ENCODE measurements around the gene FOXF1.

FOXF1 gene

DNA sequence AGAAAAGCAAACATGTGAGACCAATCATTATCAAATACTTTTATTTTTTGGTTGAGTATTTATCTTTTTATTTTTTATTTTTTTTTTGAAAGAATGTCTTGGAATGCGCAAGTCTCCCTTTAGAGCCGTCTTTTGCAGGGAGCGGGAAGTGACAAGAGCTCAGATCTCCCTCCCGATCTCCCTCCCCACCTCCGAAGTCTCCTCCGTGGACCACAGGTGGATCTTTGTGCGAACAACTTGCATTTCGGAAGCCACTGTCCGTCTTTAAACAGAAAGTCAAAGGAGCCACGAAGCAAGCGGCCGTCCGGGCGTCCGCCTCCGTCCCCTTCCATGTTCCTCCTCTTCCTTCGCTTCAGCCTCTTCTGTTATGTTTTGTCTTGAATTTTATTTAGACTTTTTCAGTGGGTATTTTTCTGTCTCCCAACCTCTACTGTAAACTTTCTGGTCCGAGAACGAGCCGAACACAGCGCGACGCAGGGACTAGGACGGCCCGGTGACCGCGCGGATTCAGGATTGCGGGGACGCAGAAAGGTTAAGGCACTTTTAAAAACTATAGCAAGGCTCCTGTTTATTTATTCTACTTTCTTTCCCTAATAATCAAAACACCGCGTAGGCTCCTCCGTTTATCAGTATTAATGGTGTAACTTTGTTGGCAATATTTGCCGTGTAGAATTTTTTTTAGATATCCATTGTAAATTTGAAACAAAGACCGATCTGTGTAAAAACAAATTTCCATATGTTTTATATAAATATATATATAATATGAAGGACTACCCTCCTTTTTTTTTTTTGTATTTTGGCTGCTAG lies 3.3 kb downstream of the FOXF1 start:
- no peak for DNase-seq (ENCODE audit: low read depth)
- H3K4me3 ChIP-seq (ENCODE audit: low read depth, low read length) = no peak overlapping the region
- no peak for TF ChIP-seq CTCF (IDR thresholded peaks at IDR 0.05; ENCODE audit: insufficient read depth, low read depth, low read length, missing control alignments)

GRCh38 chr16:86514481-86515376 lies 4.4 kb downstream of the FOXF1 start:
- no peak for TF ChIP-seq CTCF (IDR thresholded peaks at IDR 0.05; ENCODE audit: insufficient read depth, low read depth, low read length, missing control alignments)

DNA sequence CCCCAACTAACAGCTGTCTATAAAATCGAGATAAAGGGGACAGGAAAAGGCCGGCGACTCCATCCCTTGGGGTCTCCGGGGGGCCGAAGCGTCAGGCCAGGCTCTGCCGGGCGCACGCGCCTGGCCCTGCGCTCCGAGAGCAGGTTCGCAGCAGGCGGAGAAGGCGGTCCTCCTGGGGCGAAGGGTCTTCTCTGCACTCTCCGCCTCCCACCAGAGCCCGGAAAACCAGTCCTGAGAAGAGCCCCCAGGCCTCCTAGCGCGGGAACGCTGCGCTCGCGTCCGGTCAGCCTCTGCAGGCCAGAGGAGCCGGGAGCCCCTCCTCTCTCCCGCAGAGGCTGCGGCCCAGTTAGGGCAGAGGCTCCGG lies 5.1 kb downstream of the FOXF1 start:
- H3K4me3 ChIP-seq (ENCODE audit: low read depth, low read length) = no peak overlapping the region
- no peak for DNase-seq (ENCODE audit: low read depth)
- TF ChIP-seq CTCF (IDR thresholded peaks at IDR 0.05; ENCODE audit: insufficient read depth, low read depth, low read length, missing control alignments) = no peak

More at GRCh38 chr16:86514481-86515376, 4.4 kb downstream of the FOXF1 start:
- DNase-seq (ENCODE audit: low read depth) = no peak
- H3K4me3 ChIP-seq (ENCODE audit: low read depth, low read length) = no peak overlapping the region

DNA sequence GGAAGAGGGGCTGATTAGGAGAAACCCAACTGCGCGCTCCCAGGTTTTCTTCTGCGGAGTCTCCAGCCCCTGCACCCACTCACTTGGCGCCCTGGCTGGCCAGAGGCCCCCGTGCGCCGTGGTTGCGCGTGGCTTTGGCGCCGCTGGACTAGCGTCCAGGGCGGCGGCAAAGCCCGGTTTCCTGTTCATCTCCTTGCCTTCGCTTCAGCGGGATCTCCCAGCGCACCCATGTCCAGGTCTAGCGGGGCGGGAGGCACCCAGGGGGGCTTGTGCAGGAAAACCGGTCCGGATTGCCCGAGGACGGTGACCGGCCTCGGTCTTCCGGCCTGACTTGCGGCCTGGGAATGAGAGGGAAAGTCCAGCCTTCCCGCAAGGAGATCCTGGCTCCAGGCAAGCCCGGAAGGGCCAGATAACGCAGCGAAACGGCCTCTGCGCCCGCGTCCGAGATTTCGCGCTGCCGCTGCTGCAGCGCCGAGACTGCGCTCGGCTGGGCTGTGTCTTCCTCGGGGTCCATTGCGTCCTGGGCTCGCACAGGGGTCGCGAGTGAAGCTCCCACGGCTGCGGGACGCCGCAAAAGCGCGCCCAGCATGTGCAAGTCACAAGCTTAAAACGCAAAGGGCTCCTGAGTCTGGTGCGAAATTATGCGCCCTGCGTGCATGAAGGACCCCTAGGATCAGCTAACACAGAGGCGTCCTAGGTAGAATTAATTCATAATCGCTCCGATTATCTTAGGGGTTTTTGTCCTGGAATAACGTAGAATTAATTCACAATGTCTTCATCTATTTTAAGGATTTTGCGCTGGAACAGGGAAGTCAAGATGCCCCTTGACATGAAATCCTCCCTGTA lies 5.7 kb downstream of the FOXF1 start:
- H3K4me3 ChIP-seq (ENCODE audit: low read depth, low read length) = no peak overlapping the region
- TF ChIP-seq CTCF (IDR thresholded peaks at IDR 0.05; ENCODE audit: insufficient read depth, low read depth, low read length, missing control alignments) = no peak
- DNase-seq (ENCODE audit: low read depth) = no peak

- no peak for TF ChIP-seq CTCF (IDR thresholded peaks at IDR 0.05; ENCODE audit: insufficient read depth, low read depth, low read length, missing control alignments)
- no peak overlapping the region for H3K4me3 ChIP-seq (ENCODE audit: low read depth, low read length)
- no peak for DNase-seq (ENCODE audit: low read depth)
Measured at GRCh38 chr16:86516623-86517003, 6.3 kb downstream of the FOXF1 start.

DNA sequence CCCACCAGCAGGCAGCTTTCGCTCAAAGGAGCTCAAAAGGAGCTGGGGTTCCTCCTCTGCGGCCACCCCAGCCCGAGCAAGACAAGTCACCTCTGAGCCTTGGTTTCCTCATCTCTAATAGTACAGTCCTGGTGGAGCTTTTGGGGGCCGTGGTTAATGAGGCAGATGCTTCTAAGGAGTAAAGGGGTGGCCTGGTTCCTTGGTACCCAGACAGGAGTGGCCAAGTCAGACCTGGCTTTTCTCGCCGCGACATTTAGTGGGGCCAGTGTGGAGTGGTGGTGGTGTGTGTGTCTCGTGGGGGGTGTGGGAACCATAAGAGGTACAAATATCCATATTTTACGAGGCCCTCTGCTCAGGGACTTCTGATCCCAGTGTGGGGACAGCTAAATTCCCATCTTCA lies 6.7 kb downstream of the FOXF1 start:
- no peak for DNase-seq (ENCODE audit: low read depth)
- TF ChIP-seq CTCF (IDR thresholded peaks at IDR 0.05; ENCODE audit: insufficient read depth, low read depth, low read length, missing control alignments) = no peak
- H3K4me3 ChIP-seq (ENCODE audit: low read depth, low read length) = no peak overlapping the region
